ENCODE results near the gene NRG3.

DNA sequence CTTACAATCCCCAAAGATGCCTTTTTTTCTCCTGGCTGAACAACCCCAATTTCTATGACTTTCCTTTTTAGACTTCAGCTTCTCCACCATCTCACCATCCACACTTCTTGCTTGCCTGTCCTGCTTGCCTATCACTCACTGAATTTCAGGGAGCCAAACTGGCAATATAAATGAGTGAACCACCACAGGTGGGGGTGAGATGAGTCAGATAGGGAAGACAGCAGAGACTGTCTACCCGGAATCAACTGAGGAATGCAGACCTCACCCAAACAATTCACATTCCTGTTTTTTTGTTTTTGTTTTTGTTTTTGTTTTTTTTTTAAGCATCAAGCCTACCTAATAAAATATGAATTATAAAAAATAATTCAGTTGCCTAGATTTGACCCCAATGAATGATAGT, 273.8 kb downstream of the NRG3 start:
- TF ChIP-seq, protein P1, sequence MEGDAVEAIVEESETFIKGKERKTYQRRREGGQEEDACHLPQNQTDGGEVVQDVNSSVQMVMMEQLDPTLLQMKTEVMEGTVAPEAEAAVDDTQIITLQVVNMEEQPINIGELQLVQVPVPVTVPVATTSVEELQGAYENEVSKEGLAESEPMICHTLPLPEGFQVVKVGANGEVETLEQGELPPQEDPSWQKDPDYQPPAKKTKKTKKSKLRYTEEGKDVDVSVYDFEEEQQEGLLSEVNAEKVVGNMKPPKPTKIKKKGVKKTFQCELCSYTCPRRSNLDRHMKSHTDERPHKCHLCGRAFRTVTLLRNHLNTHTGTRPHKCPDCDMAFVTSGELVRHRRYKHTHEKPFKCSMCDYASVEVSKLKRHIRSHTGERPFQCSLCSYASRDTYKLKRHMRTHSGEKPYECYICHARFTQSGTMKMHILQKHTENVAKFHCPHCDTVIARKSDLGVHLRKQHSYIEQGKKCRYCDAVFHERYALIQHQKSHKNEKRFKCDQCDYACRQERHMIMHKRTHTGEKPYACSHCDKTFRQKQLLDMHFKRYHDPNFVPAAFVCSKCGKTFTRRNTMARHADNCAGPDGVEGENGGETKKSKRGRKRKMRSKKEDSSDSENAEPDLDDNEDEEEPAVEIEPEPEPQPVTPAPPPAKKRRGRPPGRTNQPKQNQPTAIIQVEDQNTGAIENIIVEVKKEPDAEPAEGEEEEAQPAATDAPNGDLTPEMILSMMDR (conservative IDR thresholded peaks at IDR 0.05; ENCODE audit: low read depth, low read length) = no peak
- TF ChIP-seq POLR2A (IDR thresholded peaks at IDR 0.05; ENCODE audit: low read depth, low read length) = no peak
- TF ChIP-seq MAFK (IDR thresholded peaks at IDR 0.05; ENCODE audit: low read depth, low read length) = no peak
- no peak for TF ChIP-seq MXI1 (IDR thresholded peaks at IDR 0.05; ENCODE audit: borderline replicate concordance, low read depth, low read length)
- TF ChIP-seq RFX5 (IDR thresholded peaks at IDR 0.05; ENCODE audit: low read depth, low read length) = no peak
- no peak for TF ChIP-seq FOS (IDR thresholded peaks at IDR 0.05; ENCODE audit: low read depth, low read length)
- TF ChIP-seq, protein P2, sequence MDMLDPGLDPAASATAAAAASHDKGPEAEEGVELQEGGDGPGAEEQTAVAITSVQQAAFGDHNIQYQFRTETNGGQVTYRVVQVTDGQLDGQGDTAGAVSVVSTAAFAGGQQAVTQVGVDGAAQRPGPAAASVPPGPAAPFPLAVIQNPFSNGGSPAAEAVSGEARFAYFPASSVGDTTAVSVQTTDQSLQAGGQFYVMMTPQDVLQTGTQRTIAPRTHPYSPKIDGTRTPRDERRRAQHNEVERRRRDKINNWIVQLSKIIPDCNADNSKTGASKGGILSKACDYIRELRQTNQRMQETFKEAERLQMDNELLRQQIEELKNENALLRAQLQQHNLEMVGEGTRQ (IDR thresholded peaks at IDR 0.05; ENCODE audit: low read depth, low read length) = no peak
- TF ChIP-seq SMC3 (IDR thresholded peaks at IDR 0.05; ENCODE audit: low read depth, low read length) = no peak
- TF ChIP-seq, protein P3, sequence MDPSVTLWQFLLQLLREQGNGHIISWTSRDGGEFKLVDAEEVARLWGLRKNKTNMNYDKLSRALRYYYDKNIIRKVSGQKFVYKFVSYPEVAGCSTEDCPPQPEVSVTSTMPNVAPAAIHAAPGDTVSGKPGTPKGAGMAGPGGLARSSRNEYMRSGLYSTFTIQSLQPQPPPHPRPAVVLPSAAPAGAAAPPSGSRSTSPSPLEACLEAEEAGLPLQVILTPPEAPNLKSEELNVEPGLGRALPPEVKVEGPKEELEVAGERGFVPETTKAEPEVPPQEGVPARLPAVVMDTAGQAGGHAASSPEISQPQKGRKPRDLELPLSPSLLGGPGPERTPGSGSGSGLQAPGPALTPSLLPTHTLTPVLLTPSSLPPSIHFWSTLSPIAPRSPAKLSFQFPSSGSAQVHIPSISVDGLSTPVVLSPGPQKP (IDR thresholded peaks at IDR 0.05; ENCODE audit: borderline replicate concordance, low read depth, low read length) = no peak

Measured in IMR-90 (cell line).